Activated gamma-delta T cell treated with anti-CD3 and anti-CD28 coated beads, Interleukin-2, amount 50 U/mL, for 16 hours (primary cell): ENCODE measurements around the gene QRICH2.
"Not testable (repeated sequence)": the region's sequence is repeated elsewhere in the genome, so short reads cannot be mapped to it uniquely, and the experiment has no call there.

Source experiments
- DNase-seq: peaks from one replicate; pipeline ENCODE4 v3.0.0-alpha.2; 2020; ENCODE audit warnings: low read depth

Gene QRICH2

GRCh38 chr17:76266244-76266938 is 41.7 kb downstream of the QRICH2 start:
- no peak for DNase-seq

- DNase-seq = peak; percentile 36
These were observed 42.3 kb downstream of the QRICH2 start for GRCh38 chr17:76265624-76266243.

GRCh38 chr17:76264755-76265623 is 43.1 kb downstream of the QRICH2 start, which contains the start of gene UBALD2:
UBALD2 (plus strand) TSS chr17:76265348; CDS start chr17:76265506, 158 bp downstream.
- DNase-seq = peak; percentile 98

- no peak for DNase-seq
These were observed 43.7 kb downstream of the QRICH2 start for GRCh38 chr17:76264425-76264754.

GRCh38 chr17:76263896-76264295 is 44.2 kb downstream of the QRICH2 start:
- no peak for DNase-seq

GRCh38 chr17:76262732-76263344 is 45.2 kb downstream of the QRICH2 start:
- no peak for DNase-seq

- no peak for DNase-seq
These were observed 46.5 kb downstream of the QRICH2 start for GRCh38 chr17:76261421-76262215.

GRCh38 chr17:76260669-76261068 is 47.4 kb downstream of the QRICH2 start:
- DNase-seq = no peak

- no peak for DNase-seq
These were observed 47.9 kb downstream of the QRICH2 start for GRCh38 chr17:76260220-76260619.

- not testable (repeated sequence) for DNase-seq
These were observed 51.5 kb downstream of the QRICH2 start for GRCh38 chr17:76256430-76257050.

GRCh38 chr17:76255801-76256429 is 52.2 kb downstream of the QRICH2 start:
- DNase-seq = no peak

GRCh38 chr17:76254275-76254674 is 53.8 kb downstream of the QRICH2 start:
- DNase-seq = no peak

GRCh38 chr17:76253841-76254240 is 54.2 kb downstream of the QRICH2 start:
- DNase-seq = no peak

- not testable (repeated sequence) for DNase-seq
These were observed 54.9 kb downstream of the QRICH2 start for GRCh38 chr17:76252967-76253766.

GRCh38 chr17:76252040-76252954 is 55.8 kb downstream of the QRICH2 start:
- no peak for DNase-seq

- DNase-seq = no peak
These were observed 56.5 kb downstream of the QRICH2 start for GRCh38 chr17:76251478-76252039.

- DNase-seq = no peak
These were observed 57.9 kb downstream of the QRICH2 start for GRCh38 chr17:76250141-76250540.
